ENCODE measurements around the gene RPS29. TPM values are rescaled to one million over a fixed set of nuclear protein-coding genes. Genes with fewer than 3 reads are reported as not detected.

The RPS29 gene
- total RNA-seq, 4 donors from 2014 or later, result 1,423 to 9,553 (median 5,247) TPM

DNA sequence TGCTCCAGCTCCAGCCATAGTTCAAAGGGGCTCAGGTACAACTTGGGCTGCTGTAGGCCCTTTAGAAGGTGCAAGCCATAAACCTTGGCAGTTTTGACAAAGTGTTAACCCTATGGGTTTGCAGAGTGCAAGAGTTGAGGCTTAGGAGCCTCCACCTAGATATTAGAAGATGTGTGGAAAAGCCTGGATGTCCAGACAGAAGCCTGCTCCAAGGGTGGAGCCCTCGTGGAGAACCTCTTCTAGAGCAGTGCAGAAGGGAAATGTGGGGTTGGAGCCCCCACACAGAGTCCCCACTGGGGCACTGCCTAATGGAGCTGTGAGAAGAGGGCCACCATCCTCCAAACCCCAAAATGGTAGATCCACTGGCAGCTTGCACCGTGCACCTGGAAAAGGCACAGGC is 45.1 kb downstream of the RPS29 start:
- WGBS, 2 donors, result 87 to 88% methylated on average over 2 of the region's 2 CpGs
- H3K4me1 ChIP-seq, result no peaks in the 10 kb centered on the region
- intact Hi-C loops (cut with DNase I), result no loop called here

GRCh38 chr14:49538852-49539251 is 47.3 kb downstream of the RPS29 start:
- TF ChIP-seq CTCF (IDR thresholded peaks at IDR 0.05), result no peak
- H3K9me3 ChIP-seq, result no peaks in the 10 kb centered on the region
- no peak overlapping the region for H3K27ac ChIP-seq
- no peaks in the 10 kb centered on the region for H3K36me3 ChIP-seq
- H3K4me3 ChIP-seq (replicated peaks in 1 of 3), result no peak overlapping the region
- no peaks in the 10 kb centered on the region for H3K27me3 ChIP-seq
- 92 to 96% methylated on average over 4 of the region's 4 CpGs for WGBS, 2 donors
- no peak for DNase-seq
- intact Hi-C loops (cut with DNase I), result no loop called here
- no peaks in the 10 kb centered on the region for H3K4me1 ChIP-seq

More for the DNA sequence above, 45.1 kb downstream of the RPS29 start:
- TF ChIP-seq POLR2A (IDR thresholded peaks at IDR 0.05) (no peak), CTCF (IDR thresholded peaks at IDR 0.05) (no peak)
- H3K36me3 ChIP-seq, result no peaks in the 10 kb centered on the region
- H3K9me3 ChIP-seq, result no peaks in the 10 kb centered on the region
- no peak overlapping the region for H3K27ac ChIP-seq
- no peaks in the 10 kb centered on the region for H3K27me3 ChIP-seq
- no peak overlapping the region for H3K4me3 ChIP-seq (replicated peaks in 1 of 3)
- no peak for DNase-seq

Small RNA genes within 50 kb of the gene (small RNA-seq; reads per million reads assigned to genes)
- not detected for gene AL139099.3
- not detected for gene AL139099.4
- gene RF00019, result not detected
- gene RNA5SP384, result not detected

Other genes with a start within 250 kb of the RPS29 start
- 1 to 10 TPM; 5.2 to 8.9 (median 6.9) TPM for gene LRR1, start 12.6 kb upstream of the RPS29 start, total RNA-seq
- 100 to 1,000 TPM; 119 to 348 (median 175) TPM for gene RPL36AL, start 34.2 kb upstream of the RPS29 start, total RNA-seq
- gene MGAT2, start 34.4 kb upstream of the RPS29 start, total RNA-seq, result 10 to 100 TPM; 23.8 to 26.7 (median 25.6) TPM
- 10 to 100 TPM in 2 of 4 donors, 1 to 10 TPM in 2; 5.6 to 15.3 (median 11.5) TPM for gene DNAAF2, start 48.9 kb upstream of the RPS29 start, total RNA-seq
- gene POLE2, start 101.8 kb upstream of the RPS29 start, total RNA-seq, result 1 to 10 TPM in 3 of 4 donors, under 1 TPM in 1; 0.33 to 3.1 (median 2.2) TPM
- gene KLHDC1, start 106.7 kb upstream of the RPS29 start, total RNA-seq, result 10 to 100 TPM in 3 of 4 donors, 1 to 10 TPM in 1; 9.2 to 16.3 (median 12.4) TPM
- gene KLHDC2, start 181.8 kb upstream of the RPS29 start, total RNA-seq, result 100 to 1,000 TPM; 101 to 165 (median 133) TPM

All from thyroid gland (tissue), 4 donors.